ENCODE results near the gene EIF4A2.
"Not testable (repeated sequence)": the region's sequence is repeated elsewhere in the genome, so short reads cannot be mapped to it uniquely, and the experiment has no call there.

The EIF4A2 gene

DNA sequence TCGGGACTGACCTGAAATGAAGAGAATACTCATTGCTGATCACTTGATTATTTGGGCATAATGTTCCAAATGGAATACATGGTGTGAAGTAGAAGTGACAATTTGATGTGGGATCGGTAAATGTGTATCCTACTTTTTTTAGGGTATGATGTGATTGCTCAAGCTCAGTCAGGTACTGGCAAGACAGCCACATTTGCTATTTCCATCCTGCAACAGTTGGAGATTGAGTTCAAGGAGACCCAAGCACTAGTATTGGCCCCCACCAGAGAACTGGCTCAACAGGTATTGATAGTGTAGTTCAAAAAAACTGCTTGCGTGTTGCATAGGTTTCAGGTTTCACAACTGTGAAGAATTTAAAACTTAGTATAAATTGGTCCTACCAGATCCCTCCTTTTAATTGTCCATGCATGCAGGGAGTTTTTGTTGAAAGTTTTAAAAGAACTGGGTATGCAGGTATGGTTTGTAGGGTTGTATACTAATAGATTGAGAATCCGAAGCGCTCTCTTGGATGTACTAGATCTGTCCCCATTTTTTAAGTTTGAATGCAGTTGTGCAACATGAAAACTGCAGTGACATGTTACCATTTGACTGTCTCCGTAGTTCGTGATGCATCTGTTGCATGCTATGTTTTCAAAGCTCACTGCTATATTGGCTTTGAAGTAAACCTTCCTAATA, 1.6 kb downstream of the EIF4A2 start:
- no peak for DNase-seq (ENCODE audit: low read depth in 2 of 2)

DNA sequence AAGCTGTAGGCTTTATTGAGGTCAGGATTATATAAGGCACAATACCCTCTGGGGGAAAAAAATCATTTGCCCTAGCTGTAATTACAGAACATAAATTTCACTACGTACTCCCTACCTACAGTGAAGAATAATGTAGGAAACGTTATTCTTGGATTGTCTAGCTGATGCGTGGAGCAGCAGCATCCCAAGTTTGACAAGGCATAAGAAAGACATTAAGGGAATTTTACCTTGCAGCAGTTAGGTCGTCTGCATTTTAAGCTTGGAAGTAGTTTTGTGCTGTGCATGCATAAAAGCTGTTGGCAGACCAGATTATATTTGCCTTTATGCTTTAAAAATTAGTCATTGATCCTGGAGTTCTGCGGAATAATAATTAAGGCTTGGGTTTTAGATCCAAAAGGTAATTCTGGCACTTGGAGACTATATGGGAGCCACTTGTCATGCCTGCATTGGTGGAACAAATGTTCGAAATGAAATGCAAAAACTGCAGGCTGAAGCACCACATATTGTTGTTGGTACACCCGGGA, 2.2 kb downstream of the EIF4A2 start:
- no peak for DNase-seq (ENCODE audit: low read depth in 2 of 2)

DNA sequence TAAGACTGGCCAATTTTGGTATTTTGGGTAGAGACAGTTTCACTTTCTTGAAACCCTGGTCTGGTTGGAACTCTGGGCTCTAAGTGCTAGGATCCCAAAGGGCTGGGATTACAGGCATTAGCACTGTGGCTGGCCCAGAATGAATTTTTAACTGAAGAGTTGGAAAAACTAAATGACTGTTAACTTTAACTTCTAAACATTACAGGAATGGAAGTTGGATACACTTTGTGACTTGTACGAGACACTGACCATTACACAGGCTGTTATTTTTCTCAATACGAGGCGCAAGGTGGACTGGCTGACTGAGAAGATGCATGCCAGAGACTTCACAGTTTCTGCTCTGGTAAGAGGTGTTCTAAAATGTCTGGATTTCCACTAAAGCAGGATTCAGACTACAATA, 3.5 kb downstream of the EIF4A2 start:
- DNase-seq (ENCODE audit: low read depth in 2 of 2), result no peak

DNA sequence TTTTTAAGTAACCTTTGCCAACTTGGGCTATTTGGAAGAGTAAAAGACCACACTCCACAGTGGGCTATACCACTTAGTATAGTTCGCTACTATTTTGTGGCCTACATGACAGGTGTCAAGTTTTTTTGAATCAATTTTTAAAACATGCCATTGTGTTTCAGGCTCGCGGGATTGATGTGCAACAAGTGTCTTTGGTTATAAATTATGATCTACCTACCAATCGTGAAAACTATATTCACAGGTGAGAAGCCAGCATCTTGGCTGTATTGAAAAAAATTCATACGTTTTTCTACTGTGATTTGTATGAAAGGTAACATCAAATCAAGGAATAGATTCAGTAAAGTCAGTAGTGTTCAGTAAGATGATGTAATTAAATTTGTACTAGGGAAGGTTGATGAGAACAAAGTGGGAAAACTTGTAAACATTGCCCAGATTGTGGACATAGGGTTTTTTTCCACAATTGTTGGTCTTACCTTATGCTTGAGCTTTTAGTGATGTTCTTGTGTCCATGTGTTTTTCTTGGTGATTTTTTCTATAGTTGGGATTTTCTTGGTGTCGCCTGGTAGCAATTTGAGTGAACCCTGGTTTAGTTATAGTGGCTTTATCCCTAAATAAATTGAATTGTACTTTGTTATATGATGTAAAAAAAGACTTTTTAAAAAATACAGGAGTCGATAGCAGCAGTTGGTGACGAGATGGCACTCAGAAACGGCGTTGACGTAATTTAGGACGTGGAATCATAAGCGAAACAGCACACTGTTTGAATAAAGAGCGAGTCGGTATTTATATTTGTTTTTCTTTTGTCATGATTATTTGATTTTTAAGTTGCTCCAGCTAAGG, 4.5 kb downstream of the EIF4A2 start:
- no peak for DNase-seq (ENCODE audit: low read depth in 2 of 2)

DNA sequence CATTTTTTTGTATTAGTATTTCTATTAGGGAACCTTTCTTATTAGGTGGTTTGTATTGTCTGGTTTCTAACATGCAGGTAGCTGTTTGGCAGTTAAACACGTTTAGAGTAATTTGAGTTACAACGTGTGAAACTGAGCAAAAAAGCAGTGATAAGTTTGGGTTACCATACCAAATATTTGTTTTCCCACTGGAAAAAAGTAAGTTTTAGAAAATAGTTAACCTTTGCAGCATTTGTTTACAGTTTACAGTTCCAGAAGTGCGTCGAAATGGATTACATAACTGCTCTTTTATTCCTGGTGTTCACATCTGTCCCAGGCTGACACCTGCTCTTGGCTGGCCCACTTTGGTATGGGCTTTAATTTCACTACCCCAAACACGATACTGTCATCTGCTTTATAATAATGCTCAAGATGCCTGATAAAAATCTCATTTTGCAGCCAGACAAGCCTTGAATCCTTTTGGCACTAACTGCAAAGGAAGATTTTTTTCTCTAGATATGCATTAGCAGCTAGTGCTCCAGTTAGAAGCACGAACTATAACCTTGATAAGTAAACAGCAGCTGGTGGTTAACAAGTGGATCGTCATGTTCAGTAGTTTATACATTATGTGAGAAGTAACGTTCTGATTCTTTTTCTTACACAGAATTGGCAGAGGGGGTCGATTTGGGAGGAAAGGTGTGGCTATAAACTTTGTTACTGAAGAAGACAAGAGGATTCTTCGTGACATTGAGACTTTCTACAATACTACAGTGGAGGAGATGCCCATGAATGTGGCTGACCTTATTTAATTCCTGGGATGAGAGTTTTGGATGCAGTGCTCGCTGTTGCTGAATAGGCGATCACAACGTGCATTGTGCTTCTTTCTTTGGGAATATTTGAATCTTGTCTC, 5.3 kb downstream of the EIF4A2 start:
- no peak for DNase-seq (ENCODE audit: low read depth in 2 of 2)

DNA sequence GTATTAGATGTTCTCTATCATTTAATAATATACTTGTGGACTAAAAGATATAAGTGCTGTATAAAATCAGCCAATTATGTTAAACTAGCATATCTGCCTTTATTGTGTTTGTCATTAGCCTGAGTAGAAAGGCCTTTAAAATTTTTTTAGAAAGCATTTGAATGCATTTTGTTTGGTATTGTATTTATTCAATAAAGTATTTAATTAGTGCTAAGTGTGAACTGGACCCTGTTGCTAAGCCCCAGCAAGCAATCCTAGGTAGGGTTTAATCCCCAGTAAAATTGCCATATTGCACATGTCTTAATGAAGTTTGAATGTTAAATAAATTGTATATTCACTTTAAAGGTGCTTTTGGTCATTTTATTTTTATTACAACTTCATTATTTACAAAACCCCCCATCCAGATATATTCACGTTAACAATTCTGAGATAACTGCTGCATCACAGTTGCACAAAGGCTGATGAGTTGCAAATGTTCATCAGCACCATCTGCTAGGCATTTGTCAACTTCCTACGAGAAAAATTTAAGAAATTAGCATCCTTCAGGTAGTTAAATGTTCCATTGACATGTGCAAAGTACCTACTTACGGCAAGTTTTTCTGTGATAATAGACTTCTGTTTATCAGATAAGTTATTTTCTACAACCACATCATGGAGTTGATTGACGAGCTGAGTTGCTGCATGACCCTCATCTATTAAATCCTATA, 6.3 kb downstream of the EIF4A2 start:
- no peak for DNase-seq (ENCODE audit: low read depth in 2 of 2)

DNA sequence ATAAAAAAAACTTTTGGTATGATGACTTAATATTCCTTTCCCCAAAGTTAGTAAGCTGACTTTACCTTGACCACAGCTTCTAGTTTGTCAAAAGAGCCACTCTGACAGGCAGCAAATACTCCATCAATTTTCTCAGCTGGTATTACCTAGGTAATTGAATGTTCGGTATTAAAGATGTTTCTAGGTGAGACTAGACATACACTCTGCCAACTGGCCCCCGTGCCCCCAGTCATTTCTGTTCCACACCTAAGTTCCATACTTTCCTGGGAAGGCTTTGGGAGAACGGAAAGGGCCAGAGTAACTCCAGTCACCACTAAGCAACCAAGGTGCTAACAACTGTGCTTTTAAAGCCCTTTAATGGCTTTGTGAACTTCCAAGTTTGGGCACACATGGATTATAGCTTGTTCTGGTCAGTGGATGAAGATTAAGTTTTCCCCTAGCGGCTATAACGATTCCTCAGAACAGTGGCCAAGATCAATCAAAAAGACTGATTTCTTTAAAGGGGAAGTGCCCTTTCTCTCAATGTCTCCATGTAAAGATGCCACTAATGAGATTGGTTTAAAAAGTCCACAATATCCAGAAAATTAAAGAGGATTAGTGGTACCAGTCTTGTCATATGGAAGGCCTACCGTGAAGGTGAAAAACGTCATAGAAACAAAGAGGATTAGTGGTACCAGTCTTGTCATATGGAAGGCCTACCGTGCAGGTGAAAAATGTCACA, 7.0 kb downstream of the EIF4A2 start:
- no peak for DNase-seq (ENCODE audit: low read depth in 2 of 2)

DNA sequence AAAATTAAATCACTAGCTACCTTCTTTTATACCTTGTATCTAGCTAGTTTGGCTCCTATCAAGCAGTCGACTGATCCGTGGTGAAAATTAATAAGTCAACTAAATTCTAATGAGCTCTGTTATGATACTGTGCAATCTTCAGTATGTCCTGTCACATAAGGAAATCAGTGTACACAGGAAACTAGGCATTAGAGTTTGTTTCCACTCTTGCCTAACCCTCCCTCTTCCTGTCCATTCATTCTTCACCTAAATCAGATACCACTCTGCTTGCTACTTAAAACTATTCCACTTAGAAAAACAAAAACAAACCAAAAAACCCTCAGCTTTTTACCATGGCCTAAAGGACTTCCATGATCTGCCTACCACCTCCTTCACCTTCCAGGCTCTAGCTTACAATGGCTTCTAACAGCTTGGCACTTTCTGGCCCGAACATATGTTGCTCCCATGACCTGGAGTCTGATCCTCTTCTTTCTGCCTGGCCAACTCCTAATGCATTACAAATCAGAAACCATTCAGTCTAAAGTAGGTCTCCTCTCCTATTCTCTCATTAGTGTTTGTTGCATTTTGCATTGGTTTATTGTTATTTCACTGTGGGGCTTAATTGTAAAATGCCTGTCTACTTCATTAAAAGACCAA, 15.0 kb downstream of the EIF4A2 start:
- no peak for DNase-seq (ENCODE audit: low read depth in 2 of 2)

DNA sequence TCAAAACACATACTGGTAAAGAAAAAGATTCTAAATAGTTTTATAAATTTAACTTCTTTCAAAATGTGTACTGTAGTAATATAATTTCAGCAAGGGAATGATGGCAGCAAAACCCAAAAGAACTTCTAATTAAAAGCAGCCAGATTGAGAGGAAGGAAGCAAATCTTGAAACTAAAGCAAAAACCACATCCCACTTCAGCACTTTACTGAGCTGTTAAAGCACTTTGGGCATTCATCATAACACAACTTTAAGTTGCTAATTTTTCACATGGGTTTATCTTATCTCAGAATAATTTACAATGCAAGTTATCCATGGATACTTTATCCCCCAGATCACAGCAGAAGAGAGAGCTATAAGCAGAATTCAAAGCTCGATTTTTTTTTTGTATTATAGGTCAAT, 16.9 kb downstream of the EIF4A2 start:
- DNase-seq (ENCODE audit: low read depth in 2 of 2), result no peak

DNA sequence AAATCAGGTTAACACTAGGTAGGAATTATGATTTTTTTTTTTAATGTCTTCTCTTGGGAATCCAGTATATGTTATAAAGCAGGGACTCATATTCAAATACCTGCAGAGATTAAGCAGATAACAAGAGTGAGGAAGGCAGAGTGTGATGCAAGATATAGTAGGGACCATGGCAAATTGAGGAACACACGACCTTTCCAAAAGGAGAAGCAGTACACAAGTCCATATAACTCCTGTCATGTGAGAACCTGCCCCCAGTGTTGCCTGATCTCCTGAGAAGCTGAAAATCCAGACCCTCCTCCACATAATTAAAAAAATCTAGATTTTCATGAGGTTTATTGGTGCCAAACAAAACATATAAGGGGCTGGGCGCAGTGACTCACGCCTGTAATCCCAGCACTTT, 19.3 kb downstream of the EIF4A2 start:
- no peak for DNase-seq (ENCODE audit: low read depth in 2 of 2)

DNA sequence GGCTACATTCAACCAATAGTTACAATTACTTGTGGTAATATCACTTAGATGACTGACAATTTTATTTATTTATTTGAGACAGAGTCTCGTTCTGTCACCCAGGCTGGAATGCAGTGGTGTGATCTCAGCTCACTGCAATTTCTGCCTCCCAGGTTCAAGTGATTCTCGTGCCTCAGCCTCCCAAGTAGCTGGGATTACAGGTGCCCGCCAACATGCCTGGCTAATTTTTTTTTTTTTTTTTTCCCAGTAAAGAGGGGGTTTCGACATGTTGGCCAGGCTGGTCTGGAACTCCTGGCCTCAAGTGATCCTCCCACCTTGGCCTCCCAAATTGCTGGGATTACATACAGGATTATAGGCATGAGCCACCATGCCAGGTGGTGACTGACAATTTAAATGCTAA, 20.1 kb downstream of the EIF4A2 start:
- not testable (repeated sequence) for DNase-seq (ENCODE audit: low read depth in 2 of 2)

DNA sequence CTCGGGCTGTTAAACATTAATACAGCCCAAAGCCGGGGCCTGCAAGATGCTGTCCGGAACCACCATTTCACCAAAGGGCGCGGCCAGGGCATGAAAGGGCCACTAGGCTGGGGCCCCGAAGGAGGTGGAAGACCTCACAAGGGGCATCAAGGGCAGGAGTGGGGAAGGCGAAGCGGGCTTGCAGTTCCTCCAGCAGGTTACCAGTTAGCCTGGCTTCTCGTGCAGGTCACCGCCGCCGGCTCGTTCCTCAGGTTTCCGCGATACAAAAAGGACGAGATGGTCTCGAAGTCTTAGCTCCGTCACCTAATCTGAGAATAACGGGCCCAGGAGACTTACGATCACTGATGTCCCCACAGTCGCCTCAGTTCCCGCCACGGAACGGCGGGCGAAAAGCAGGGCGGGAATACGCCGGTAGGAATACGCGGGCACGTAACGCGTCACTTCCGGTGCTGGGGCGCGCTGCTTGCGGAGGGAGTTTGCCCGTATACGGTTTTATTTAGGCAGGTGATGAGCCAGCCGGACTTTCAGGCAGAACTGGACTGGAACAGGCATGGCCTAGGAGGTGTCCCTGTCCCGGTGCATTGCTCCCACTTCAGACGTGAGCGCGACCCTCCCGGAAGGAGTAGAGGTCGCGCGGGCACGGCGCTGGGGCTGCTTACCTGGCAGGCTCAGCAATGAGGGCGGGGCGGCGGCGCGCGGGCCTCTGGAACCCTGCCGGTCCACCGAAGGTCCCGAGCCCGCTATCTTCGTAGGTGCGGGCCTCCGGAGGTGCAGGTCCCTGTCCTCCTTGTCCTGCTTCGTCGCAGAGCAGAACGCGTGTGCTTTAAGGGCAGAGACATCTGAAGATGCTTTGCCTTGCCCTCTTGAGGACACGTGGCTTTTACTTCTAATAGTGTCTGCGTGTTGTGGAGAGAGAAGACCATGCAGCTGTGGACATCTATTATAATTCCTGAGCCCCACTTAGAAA, 23.0 kb downstream of the EIF4A2 start, which contains the start of gene RFC4:
Gene RFC4, minus strand, starts transcription at position 394 of the 967 bp plus-strand sequence. CDS start 1,769 bp downstream, outside the sequence.
- peak; percentile 75 to 87 for DNase-seq (ENCODE audit: low read depth in 2 of 2)

DNA sequence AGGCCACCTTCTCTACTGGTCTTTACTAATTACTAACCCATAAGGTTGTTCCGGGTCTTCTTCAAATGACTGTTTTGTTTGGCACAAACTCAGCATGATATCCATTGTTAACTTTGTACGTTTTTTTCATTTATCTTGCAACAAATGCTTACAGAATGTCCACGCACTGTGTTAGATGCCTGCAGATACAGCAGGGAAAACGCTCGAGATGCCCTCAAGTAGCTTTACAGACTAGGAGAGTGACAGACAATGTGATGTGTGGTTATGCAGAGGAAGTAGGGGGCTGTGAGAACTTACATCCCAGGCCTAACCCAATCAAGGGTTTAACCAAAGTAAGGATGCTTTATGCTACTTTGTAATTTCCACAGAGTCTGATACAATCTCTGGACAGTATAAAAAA, 23.9 kb downstream of the EIF4A2 start:
- no peak for DNase-seq (ENCODE audit: low read depth in 2 of 2)

DNA sequence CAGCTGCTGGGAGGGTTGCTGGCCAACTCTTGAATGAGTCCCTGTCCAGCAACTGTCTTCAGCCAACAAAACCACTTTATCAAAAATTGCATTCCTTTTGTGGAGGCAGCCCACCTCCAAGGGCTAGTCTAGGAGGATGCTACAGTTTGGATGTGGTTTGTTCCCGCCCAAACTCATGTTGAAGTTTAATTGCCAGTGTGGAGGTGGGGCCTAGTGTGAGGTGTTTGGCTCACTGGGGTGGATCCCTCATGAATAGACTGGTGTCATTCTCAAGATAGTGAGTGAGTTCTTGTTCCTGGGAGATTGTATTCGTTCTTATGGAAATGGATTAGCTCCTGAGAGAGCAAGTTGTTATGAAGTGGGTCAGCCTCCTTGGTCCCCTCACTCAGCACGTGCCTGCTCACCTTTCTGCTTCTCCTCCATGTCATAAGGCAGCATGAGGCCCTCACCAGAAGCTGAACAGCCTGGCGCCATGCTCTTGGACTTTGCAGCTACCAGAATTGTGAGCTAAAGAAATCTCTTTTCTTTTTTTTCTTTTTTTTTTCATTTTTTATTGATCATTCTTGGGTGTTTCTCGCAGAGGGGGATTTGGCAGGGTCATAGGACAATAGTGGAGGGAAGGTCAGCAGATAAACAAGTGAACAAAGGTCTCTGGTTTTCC, 27.1 kb downstream of the EIF4A2 start:
- DNase-seq (ENCODE audit: low read depth in 2 of 2), result no peak

DNA sequence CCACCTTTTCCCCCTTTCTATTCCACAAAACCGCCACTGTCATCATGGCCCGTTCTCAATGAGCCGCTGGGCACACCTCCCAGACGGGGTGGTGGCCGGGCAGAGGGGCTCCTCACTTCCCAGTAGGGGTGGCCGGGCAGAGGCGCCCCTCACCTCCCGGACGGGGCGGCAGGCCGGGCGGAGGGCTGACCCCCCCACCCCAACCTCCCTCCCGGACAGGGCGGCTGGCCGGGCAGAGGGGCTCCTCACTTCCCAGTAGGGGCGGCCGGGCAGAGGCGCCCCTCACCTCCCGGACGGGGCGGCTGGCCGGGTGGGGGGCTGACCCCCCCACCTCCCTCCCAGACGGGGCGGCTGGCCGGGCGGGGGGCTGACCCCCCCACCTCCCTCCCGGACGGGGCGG, 27.9 kb downstream of the EIF4A2 start:
- not testable (repeated sequence) for DNase-seq (ENCODE audit: low read depth in 2 of 2)

DNA sequence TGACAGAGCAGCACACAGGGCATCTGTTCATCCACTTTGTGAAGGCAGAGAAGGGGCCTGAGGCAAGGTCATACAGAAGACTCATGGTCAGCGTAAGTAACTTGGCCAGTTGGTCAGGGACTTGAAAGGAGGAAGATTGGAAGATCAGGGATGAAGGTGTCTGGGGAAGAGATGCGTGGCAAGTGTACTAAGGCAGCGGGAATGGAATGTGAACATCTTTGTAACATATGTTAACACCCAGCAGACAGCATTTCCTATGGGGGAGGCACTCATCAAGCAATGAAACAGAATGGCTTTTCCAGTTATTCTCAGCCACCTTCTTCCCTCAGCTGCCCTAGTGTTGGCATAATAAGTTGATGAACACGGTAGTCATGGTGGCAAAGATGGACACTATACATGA, 30.7 kb downstream of the EIF4A2 start:
- DNase-seq (ENCODE audit: low read depth in 2 of 2), result no peak

DNA sequence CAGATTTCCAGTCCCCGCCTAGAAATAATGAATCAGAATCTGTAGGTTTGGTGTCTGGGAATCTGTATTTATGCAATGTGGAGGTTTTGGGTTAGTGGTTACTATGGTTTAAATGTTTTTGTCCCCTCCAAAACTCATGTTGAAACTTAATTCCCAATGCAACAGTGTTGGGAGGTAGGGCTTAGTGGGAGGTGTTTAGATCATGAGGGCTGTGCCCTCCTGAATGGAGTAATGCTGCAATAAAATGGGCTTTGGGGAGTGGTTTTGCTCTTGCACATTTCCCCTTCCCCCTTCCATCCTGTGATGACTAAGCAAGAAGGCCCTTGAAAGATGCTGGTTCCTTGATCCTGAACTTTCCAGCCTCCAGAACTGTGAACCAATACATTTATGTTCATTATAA, 32.1 kb downstream of the EIF4A2 start:
- no peak for DNase-seq (ENCODE audit: low read depth in 2 of 2)

DNA sequence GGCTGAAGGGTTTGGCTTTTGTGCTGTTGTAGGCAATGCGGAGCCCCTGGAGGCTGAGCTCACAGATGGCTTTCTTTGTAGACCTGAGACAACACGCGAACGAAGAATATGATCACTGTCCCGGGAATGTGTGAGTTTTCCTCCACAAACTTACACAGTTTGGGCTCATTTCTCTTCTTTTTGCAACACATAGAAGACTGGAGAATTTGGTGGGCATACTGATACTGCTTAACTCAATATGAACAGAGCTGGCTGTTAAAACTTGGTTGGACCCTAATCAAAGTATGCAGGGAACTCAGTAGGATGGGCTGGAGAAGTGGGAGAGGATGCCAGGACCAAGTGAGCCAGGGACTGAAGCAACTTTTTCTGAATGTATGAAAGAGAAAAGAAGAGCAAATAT, 35.1 kb downstream of the EIF4A2 start:
- no peak for DNase-seq (ENCODE audit: low read depth in 2 of 2)
